Karpas-422 (cell line): ENCODE measurements around the gene FRMPD1. TPM values are rescaled to one million over a fixed set of nuclear protein-coding genes. Genes with fewer than 3 reads are reported as not detected.

Experiments used
- DNase-seq: peaks from one replicate; pipeline ENCODE4 v3.0.0-alpha.2; 2015
- H2AFZ ChIP-seq: fragments of 200-600 bp; sonication (generic); 2 replicates; pipeline ENCODE4 v1.6.1; 2014; ENCODE audit warnings: antibody characterized with exemption, low read length, mixed read lengths
- H3K27ac ChIP-seq: fragments of 200-600 bp; sonication (generic); 2 replicates; pipeline ENCODE4 v1.5.1; 2014; ENCODE audit warnings: mild to moderate bottlenecking, low read length, moderate library complexity
- H3K27me3 ChIP-seq: fragments of 200-600 bp; sonication (generic); 2 replicates; pipeline ENCODE4 v1.6.1; 2014; ENCODE audit warnings: low read length, mixed read lengths
- H3K36me3 ChIP-seq: fragments of 200-600 bp; sonication (generic); 2 replicates; pipeline ENCODE4 v1.6.1; 2014; ENCODE audit warnings: low read length, mixed read lengths; ENCODE audit not compliant: insufficient read depth
- H3K4me1 ChIP-seq: fragments of 200-600 bp; sonication (generic); 2 replicates; pipeline ENCODE4 v1.6.1; 2014; ENCODE audit warnings: mild to moderate bottlenecking, low read length, mixed read lengths
- H3K4me2 ChIP-seq: fragments of 200-600 bp; sonication (generic); 2 replicates; pipeline ENCODE4 v1.6.1; 2014; ENCODE audit warnings: low read length, low read depth, mild to moderate bottlenecking; ENCODE audit not compliant: poor library complexity, severe bottlenecking
- H3K4me3 ChIP-seq: fragments of 200-600 bp; sonication (generic); 2 replicates; pipeline ENCODE4 v1.5.1; 2014; ENCODE audit warnings: mild to moderate bottlenecking, antibody characterized with exemption, low read length, mixed read lengths
- H3K79me2 ChIP-seq: fragments of 200-600 bp; sonication (generic); 2 replicates; pipeline ENCODE4 v1.6.1; 2014; ENCODE audit warnings: mild to moderate bottlenecking, low read length, mixed read lengths
- H3K9ac ChIP-seq: fragments of 200-600 bp; sonication (generic); 2 replicates; pipeline ENCODE4 v1.6.0; 2014; ENCODE audit warnings: low read length
- H3K9me2 ChIP-seq: fragments of 200-600 bp; sonication (generic), shearing (Covaris generic); replicated peaks from 2 replicates; pipeline ENCODE4 v1.6.0; 2014; ENCODE audit warnings: mild to moderate bottlenecking, low read length, moderate library complexity; ENCODE audit not compliant: insufficient read depth
- H3K9me3 ChIP-seq: fragments of 300-700, 200-600 bp; sonication (generic); 2 replicates; pipeline ENCODE4 v1.6.1; 2014; ENCODE audit warnings: low read length, mixed read lengths
- H4K20me1 ChIP-seq: fragments of 200-600 bp; sonication (generic); 2 replicates; pipeline ENCODE4 v1.6.1; 2014; ENCODE audit warnings: mild to moderate bottlenecking, antibody characterized with exemption, low read length, low read depth; ENCODE audit not compliant: insufficient read depth
- total RNA-seq: library from RNA; depleted of rRNA; stranded (reverse); fragments of >200 nt; shearing (Covaris generic); gene quantifications from 2 replicates; pipeline ENCODE4 v1.2.3, GENCODE V29; 2014; ENCODE audit warnings: low replicate concordance

Gene FRMPD1
- total RNA-seq, 1 experiment from 2014 or later, result not detected

GRCh38 chr9:37678789-37679273 lies 28.1 kb downstream of the FRMPD1 start:
- Histone ChIP-seq H2AFZ (no peak overlapping the region), H3K4me2 (no peak overlapping the region), H3K9ac (no peak overlapping the region), H3K9me2 (no peaks in the 10 kb centered on the region), H3K79me2 (no peaks in the 10 kb centered on the region), H3K27me3 (peaks cover 4% of the 10 kb centered on the region; the same call in 1 of the 2 replicates), H3K27ac (no peak overlapping the region), H3K36me3 (no peaks in the 10 kb centered on the region), H3K4me3 (no peak overlapping the region), H4K20me1 (no peaks in the 10 kb centered on the region), H3K4me1 (no peaks in the 10 kb centered on the region), H3K9me3 (no peaks in the 10 kb centered on the region)
- peak; percentile 49 for DNase-seq

DNA sequence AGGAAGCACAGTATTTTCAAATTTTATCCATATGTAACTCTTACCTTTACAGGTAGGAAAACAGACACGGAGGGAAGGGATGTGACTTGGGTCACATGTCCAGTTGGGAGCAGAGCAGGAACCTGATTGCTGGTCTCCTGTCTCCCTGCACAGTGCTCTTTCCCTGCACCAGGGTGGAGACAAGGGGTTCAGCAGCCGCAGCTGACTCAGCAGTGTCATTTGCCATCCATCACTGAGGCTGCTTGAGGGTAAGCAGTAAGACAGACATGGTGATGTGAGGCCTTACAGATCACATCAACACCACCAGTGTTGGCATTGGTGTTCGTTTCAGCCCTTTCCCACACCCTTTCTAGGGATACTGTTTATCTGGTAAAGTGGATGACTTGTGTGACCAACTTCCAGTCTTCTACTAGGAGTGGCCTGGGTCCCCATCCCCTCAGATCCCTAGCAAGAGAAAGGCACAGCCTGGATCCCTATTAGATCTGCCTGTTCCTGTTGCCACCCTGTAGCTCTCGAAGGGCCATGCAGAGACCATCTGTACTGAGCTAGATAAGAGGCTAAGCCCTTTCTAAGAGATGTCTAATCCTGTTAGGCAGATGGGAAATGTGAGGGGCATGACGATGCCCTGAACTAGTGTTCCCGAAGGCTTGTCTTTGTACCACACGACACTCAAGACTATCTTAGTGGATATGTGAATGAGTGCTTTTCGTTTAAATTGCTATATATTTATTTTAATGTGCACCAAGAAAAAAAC lies 29.1 kb downstream of the FRMPD1 start:
- H3K9ac ChIP-seq, result no peak overlapping the region

GRCh38 chr9:37682951-37683350 lies 32.2 kb downstream of the FRMPD1 start:
- H3K79me2 ChIP-seq, result no peaks in the 10 kb centered on the region
- no peak overlapping the region for H3K4me2 ChIP-seq
- H3K36me3 ChIP-seq, result no peaks in the 10 kb centered on the region
- no peak for DNase-seq
- no peak overlapping the region for H3K9ac ChIP-seq
- H3K4me3 ChIP-seq, result no peak overlapping the region
- no peak overlapping the region for H3K27ac ChIP-seq
- H3K4me1 ChIP-seq, result no peaks in the 10 kb centered on the region
- H3K27me3 ChIP-seq, result peaks cover 4% of the 10 kb centered on the region; the same call in 1 of the 2 replicates
- H4K20me1 ChIP-seq, result no peaks in the 10 kb centered on the region
- H3K9me2 ChIP-seq, result no peaks in the 10 kb centered on the region
- H2AFZ ChIP-seq, result no peak overlapping the region
- no peaks in the 10 kb centered on the region for H3K9me3 ChIP-seq

More for the DNA sequence above, 29.1 kb downstream of the FRMPD1 start:
- Histone ChIP-seq H3K4me1 (no peaks in the 10 kb centered on the region), H4K20me1 (no peaks in the 10 kb centered on the region), H3K4me3 (no peak overlapping the region), H3K9me2 (no peaks in the 10 kb centered on the region), H2AFZ (no peak overlapping the region), H3K27ac (no peak overlapping the region), H3K27me3 (peaks cover 4% of the 10 kb centered on the region; the same call in 1 of the 2 replicates), H3K4me2 (no peak overlapping the region), H3K9me3 (no peaks in the 10 kb centered on the region), H3K36me3 (no peaks in the 10 kb centered on the region), H3K79me2 (no peaks in the 10 kb centered on the region)
- no peak for DNase-seq

DNA sequence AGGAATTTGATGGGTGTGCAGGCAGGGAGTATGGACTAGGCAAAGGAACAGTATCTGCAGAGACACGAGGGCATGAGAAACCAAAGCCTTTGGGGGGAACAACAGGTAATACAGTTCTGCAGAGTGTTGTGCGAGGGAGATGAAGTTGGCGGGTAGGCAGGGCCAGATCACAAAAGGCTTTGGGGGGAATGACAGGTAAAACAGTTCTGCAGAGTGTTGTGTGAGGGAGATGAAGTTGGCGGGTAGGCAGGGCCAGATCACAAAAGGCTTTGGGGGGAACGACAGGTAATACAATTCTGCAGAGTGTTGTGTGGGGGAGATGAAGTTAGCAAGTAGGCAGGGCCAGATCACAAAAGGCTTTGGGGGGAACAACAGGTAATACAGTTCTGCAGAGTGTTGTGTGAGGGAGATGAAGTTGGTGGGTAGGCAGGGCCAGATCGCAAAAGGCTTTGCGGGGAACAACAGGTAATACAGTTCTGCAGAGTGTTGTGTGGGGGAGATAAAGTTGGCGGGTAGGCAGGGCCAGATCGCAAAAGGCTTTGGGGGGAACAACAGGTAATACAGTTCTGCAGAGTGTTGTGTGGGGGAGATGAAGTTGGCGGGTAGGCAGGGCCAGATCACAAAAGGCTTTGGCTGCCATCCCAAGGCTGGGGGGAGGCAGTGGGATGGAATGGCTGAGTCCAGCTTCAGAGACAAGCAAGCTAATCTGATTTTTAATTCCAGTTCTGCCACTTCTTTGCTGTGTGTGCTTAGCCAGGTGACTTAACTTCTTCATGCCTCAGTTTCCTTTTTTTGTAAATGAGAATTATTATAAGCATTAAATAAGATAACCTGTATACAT lies 33.0 kb downstream of the FRMPD1 start:
- no peaks in the 10 kb centered on the region for H3K4me1 ChIP-seq
- H2AFZ ChIP-seq, result no peak overlapping the region
- peaks cover 4% of the 10 kb centered on the region; the same call in 1 of the 2 replicates for H3K27me3 ChIP-seq
- no peaks in the 10 kb centered on the region for H3K36me3 ChIP-seq
- no peak overlapping the region for H3K9ac ChIP-seq
- no peaks in the 10 kb centered on the region for H3K79me2 ChIP-seq
- no peak overlapping the region for H3K4me3 ChIP-seq
- H3K27ac ChIP-seq, result no peak overlapping the region
- no peak for DNase-seq
- no peak overlapping the region for H3K4me2 ChIP-seq
- no peaks in the 10 kb centered on the region for H3K9me2 ChIP-seq
- no peaks in the 10 kb centered on the region for H4K20me1 ChIP-seq
- H3K9me3 ChIP-seq, result no peaks in the 10 kb centered on the region

DNA sequence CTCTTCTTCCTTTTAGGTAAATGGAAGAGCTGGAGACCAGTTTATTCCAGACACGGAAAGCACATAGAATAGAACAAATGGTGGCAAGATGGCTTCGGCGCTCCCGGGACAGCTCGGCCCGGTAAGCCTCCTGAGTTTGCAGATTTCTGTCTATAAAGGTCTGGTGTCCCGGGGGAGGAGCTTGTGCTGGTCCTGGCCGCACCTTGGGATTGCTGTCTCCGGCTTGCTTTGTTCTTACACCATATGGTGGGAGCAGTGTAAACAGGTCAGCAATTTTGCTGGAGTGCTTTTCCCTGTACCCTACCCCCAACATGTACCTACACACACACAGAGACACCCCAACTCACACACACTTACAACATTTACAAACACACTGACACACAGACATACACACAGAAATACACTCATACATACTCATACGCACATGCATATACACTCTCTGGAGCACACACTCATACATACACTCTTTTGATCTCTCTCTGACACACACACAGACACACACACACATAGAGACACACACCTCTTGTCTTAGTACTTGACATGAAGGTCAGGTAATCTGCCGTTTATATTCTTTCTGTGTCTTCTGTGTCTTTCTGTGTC lies 42.0 kb downstream of the FRMPD1 start:
- no peaks in the 10 kb centered on the region for H3K79me2 ChIP-seq
- no peaks in the 10 kb centered on the region for H3K9me2 ChIP-seq
- peaks cover 2% of the 10 kb centered on the region; the same call in 1 of the 2 replicates for H3K27me3 ChIP-seq

DNA sequence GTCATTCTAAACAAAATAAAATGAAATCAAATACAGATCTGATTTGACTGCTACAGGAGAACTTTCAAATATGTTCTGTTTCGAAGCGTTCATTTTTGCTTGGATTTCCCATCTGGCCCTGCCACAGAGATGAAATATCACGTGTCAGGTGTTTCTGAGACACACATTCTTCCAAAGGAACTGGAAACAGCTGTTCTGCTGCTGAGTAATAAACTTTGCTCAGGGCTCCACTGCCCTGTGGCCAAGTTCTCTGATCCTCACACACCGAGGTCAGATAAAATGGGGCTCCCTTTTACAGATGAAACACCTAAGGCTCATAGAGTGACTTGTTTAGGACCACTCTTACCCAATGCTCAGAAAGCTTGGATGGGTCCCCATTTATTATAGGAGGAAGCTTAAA lies 42.5 kb downstream of the FRMPD1 start:
- H3K4me3 ChIP-seq, result no peak overlapping the region
- H3K79me2 ChIP-seq, result no peaks in the 10 kb centered on the region
- no peaks in the 10 kb centered on the region for H3K36me3 ChIP-seq
- no peaks in the 10 kb centered on the region for H4K20me1 ChIP-seq
- no peaks in the 10 kb centered on the region for H3K4me1 ChIP-seq
- no peaks in the 10 kb centered on the region for H3K9me3 ChIP-seq
- H2AFZ ChIP-seq, result no peak overlapping the region
- H3K4me2 ChIP-seq, result no peak overlapping the region
- H3K27me3 ChIP-seq, result peaks cover 2% of the 10 kb centered on the region; the same call in 1 of the 2 replicates
- H3K9ac ChIP-seq, result no peak overlapping the region
- peak; percentile 37 for DNase-seq
- no peaks in the 10 kb centered on the region for H3K9me2 ChIP-seq
- no peak overlapping the region for H3K27ac ChIP-seq

More for the DNA sequence above, 42.0 kb downstream of the FRMPD1 start:
- peak; percentile 33 for DNase-seq
- Histone ChIP-seq H3K36me3 (no peaks in the 10 kb centered on the region), H3K4me2 (no peak overlapping the region), H3K27ac (no peak overlapping the region), H3K9ac (no peak overlapping the region), H3K9me3 (no peaks in the 10 kb centered on the region), H3K4me1 (no peaks in the 10 kb centered on the region), H3K4me3 (no peak overlapping the region), H4K20me1 (no peaks in the 10 kb centered on the region), H2AFZ (no peak overlapping the region)

DNA sequence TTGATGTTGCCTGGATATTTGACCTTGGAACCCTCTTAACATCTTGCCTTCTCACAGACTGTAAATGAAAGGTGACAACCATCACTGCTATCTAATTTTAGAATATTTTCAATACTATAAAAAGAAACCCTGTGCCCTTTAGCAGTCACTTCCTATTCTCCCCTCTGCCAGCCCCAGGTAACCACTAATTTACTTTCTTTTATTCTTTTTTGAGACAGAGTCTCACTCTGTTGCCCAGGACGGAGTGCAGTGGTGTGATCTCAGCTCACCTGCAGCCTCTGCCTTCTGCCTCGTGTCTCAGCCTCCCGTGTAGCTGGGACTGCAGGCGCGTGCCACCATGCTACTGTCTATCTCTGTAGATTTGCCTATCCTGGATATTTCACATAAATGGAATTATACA lies 43.6 kb downstream of the FRMPD1 start:
- no peak overlapping the region for H3K9ac ChIP-seq

GRCh38 chr9:37696528-37696927 lies 45.8 kb downstream of the FRMPD1 start:
- peak; percentile 14 for DNase-seq
- Histone ChIP-seq H3K27me3 (peaks cover 2% of the 10 kb centered on the region; the same call in 1 of the 2 replicates), H3K4me1 (no peaks in the 10 kb centered on the region), H3K36me3 (no peaks in the 10 kb centered on the region), H3K79me2 (no peaks in the 10 kb centered on the region), H2AFZ (no peak overlapping the region), H3K4me2 (no peak overlapping the region), H3K9ac (no peak overlapping the region), H3K9me2 (no peaks in the 10 kb centered on the region), H4K20me1 (no peaks in the 10 kb centered on the region), H3K9me3 (no peaks in the 10 kb centered on the region), H3K4me3 (no peak overlapping the region), H3K27ac (no peak overlapping the region)

More for the DNA sequence above, 43.6 kb downstream of the FRMPD1 start:
- DNase-seq, result peak; percentile 34
- Histone ChIP-seq H3K27ac (no peak overlapping the region), H3K27me3 (peaks cover 2% of the 10 kb centered on the region; the same call in 1 of the 2 replicates), H3K9me3 (no peaks in the 10 kb centered on the region), H3K4me3 (no peak overlapping the region), H4K20me1 (no peaks in the 10 kb centered on the region), H3K4me2 (no peak overlapping the region), H2AFZ (no peak overlapping the region), H3K36me3 (no peaks in the 10 kb centered on the region), H3K9me2 (no peaks in the 10 kb centered on the region), H3K4me1 (no peaks in the 10 kb centered on the region), H3K79me2 (no peaks in the 10 kb centered on the region)
